ENCODE data around the gene TDRD6. TPM values are rescaled to one million over a fixed set of nuclear protein-coding genes. Genes with fewer than 3 reads are reported as not detected.

The TDRD6 gene
- total and polyA plus RNA-seq, 10 of the 15 experiments (the other 5 are each of a cell fraction or from before 2014, with no cell fraction given), result not detected

DNA sequence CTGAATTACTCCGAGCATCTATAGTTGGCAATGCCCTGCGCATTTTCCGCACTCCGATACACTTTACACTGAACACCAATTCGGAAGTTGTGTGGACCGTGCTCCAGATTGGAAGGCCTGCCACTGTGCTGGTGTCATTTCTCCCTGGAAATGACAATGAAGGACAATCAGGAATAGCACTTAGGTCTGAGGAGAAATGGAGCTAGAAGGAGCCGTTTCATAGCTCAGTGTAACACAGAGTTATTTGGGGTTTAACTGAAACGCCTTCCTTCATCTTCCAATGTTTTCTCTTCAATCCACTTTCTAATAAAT, 48.0 kb downstream of the TDRD6 start:
- Histone ChIP-seq H3K9ac (ENCODE audit: control insufficient read depth, insufficient read depth, low read length) (no peak overlapping the region), H3K4me2 (ENCODE audit: control insufficient read depth, insufficient read depth) (no peak overlapping the region), H2AFZ (ENCODE audit: control insufficient read depth, low read depth, low read length) (no peak overlapping the region), H3K36me3 (ENCODE audit: control insufficient read depth in 2 of 2, insufficient read depth in 2 of 2, low read length in 1 of 2) (no peaks in the 10 kb centered on the region), H3K27ac (ENCODE audit: control insufficient read depth, insufficient read depth) (no peak overlapping the region), H4K20me1 (ENCODE audit: control insufficient read depth, insufficient read depth) (no peaks in the 10 kb centered on the region), H3K79me2 (ENCODE audit: control insufficient read depth, insufficient read depth, low read length) (no peaks in the 10 kb centered on the region), H3K4me3 (no peak overlapping the region), H3K27me3 (replicated peaks in 1 of 2; ENCODE audit: control insufficient read depth in 2 of 2, insufficient read depth in 2 of 2, low read length in 1 of 2) (peaks cover 3 to 8% of the 10 kb centered on the region in 2 experiments), H3K9me3 (replicated peaks; ENCODE audit: control insufficient read depth, insufficient read depth, low read length) (no peaks in the 10 kb centered on the region), H3K4me1 (ENCODE audit: control insufficient read depth, insufficient read depth, low read length) (no peaks in the 10 kb centered on the region)
- ChIA-PET RAD21 (ENCODE audit: unreplicated experiment) (no interaction called here), SMC1A (ENCODE audit: uncharacterized antibody, unreplicated experiment) (no interaction called here), POLR2A (no interaction called here), CTCF (no interaction called here)
- intact Hi-C loops (cut with micrococcal nuclease; ENCODE audit: unreplicated experiment) (no loop called here), in situ Hi-C loops (cut with MboI) (no loop called here)
- no peak for TF ChIP-seq TBL1XR1 (IDR thresholded peaks at IDR 0.05; ENCODE audit: low read depth, low read length)
- no peak for TF ChIP-seq ASH2L (IDR thresholded peaks at IDR 0.05; ENCODE audit: borderline replicate concordance, low read depth)
- TF ChIP-seq EZH2 (IDR thresholded peaks at IDR 0.05; ENCODE audit: borderline replicate concordance, control insufficient read depth, low read depth, low read length), result 0 out of 2 replicates have a peak, but pooled peaks have one; percentile 46
- TF ChIP-seq POU2F2 (IDR thresholded peaks at IDR 0.05; ENCODE audit: borderline replicate concordance, low read depth, low read length), result no peak
- no peak for TF ChIP-seq FOS (IDR thresholded peaks at IDR 0.05; ENCODE audit: borderline replicate concordance, extremely low read depth, insufficient read length)
- TF ChIP-seq CBFB (IDR thresholded peaks at IDR 0.05; ENCODE audit: low read depth), result no peak
- TF ChIP-seq ZZZ3 (IDR thresholded peaks at IDR 0.05; ENCODE audit: control insufficient read depth, insufficient read length, low read depth), result no peak
- whole genome bisulfite sequencing (ENCODE audit: insufficient coverage, insufficient replicate concordance, low lambda C conversion rate, missing lambda C conversion rate), result 22% methylated on average over 8 of the region's 8 CpGs
- no peak for ATAC-seq
- no TSS peak for BruUV-seq (replicated peaks)
- no peak for DNase-seq (ENCODE audit: low read depth, low spot score)
- FAIRE-seq, result no peak

- Histone ChIP-seq H2AFZ (ENCODE audit: control insufficient read depth, low read depth, low read length) (no peak overlapping the region), H3K79me2 (ENCODE audit: control insufficient read depth, insufficient read depth, low read length) (no peaks in the 10 kb centered on the region), H3K9ac (ENCODE audit: control insufficient read depth, insufficient read depth, low read length) (no peak overlapping the region), H3K4me2 (ENCODE audit: control insufficient read depth, insufficient read depth) (no peak overlapping the region), H4K20me1 (ENCODE audit: control insufficient read depth, insufficient read depth) (no peaks in the 10 kb centered on the region), H3K36me3 (ENCODE audit: control insufficient read depth in 2 of 2, insufficient read depth in 2 of 2, low read length in 1 of 2) (no peaks in the 10 kb centered on the region), H3K4me1 (ENCODE audit: control insufficient read depth, insufficient read depth, low read length) (no peaks in the 10 kb centered on the region), H3K9me3 (replicated peaks; ENCODE audit: control insufficient read depth, insufficient read depth, low read length) (no peaks in the 10 kb centered on the region), H3K27ac (ENCODE audit: control insufficient read depth, insufficient read depth) (no peak overlapping the region), H3K4me3 (no peak overlapping the region), H3K27me3 (replicated peaks in 1 of 2; ENCODE audit: control insufficient read depth in 2 of 2, insufficient read depth in 2 of 2, low read length in 1 of 2) (peaks cover 3 to 8% of the 10 kb centered on the region in 2 experiments)
- DNase-seq (ENCODE audit: low read depth, low spot score), result no peak
- no TSS peak for BruUV-seq (replicated peaks)
- no peak for FAIRE-seq
- POLR2A ChIA-PET, result no interaction called here
- CTCF ChIA-PET, result no interaction called here
- RAD21 ChIA-PET (ENCODE audit: unreplicated experiment), result no interaction called here
- SMC1A ChIA-PET (ENCODE audit: uncharacterized antibody, unreplicated experiment), result interaction anchor here (0.8 kb wide), 1 partner anchor 23 kb away, joined by 3 read pairs; no protein-coding TSS in a partner anchor
- in situ Hi-C loops (cut with MboI), result no loop called here
- TF ChIP-seq, protein P1, sequence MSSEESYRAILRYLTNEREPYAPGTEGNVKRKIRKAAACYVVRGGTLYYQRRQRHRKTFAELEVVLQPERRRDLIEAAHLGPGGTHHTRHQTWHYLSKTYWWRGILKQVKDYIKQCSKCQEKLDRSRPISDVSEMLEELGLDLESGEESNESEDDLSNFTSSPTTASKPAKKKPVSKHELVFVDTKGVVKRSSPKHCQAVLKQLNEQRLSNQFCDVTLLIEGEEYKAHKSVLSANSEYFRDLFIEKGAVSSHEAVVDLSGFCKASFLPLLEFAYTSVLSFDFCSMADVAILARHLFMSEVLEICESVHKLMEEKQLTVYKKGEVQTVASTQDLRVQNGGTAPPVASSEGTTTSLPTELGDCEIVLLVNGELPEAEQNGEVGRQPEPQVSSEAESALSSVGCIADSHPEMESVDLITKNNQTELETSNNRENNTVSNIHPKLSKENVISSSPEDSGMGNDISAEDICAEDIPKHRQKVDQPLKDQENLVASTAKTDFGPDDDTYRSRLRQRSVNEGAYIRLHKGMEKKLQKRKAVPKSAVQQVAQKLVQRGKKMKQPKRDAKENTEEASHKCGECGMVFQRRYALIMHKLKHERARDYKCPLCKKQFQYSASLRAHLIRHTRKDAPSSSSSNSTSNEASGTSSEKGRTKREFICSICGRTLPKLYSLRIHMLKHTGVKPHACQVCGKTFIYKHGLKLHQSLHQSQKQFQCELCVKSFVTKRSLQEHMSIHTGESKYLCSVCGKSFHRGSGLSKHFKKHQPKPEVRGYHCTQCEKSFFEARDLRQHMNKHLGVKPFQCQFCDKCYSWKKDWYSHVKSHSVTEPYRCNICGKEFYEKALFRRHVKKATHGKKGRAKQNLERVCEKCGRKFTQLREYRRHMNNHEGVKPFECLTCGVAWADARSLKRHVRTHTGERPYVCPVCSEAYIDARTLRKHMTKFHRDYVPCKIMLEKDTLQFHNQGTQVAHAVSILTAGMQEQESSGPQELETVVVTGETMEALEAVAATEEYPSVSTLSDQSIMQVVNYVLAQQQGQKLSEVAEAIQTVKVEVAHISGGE (CRISPR knock-in tag; IDR thresholded peaks at IDR 0.05), result no peak
- TF ChIP-seq, protein P2, sequence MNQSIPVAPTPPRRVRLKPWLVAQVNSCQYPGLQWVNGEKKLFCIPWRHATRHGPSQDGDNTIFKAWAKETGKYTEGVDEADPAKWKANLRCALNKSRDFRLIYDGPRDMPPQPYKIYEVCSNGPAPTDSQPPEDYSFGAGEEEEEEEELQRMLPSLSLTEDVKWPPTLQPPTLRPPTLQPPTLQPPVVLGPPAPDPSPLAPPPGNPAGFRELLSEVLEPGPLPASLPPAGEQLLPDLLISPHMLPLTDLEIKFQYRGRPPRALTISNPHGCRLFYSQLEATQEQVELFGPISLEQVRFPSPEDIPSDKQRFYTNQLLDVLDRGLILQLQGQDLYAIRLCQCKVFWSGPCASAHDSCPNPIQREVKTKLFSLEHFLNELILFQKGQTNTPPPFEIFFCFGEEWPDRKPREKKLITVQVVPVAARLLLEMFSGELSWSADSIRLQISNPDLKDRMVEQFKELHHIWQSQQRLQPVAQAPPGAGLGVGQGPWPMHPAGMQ (IDR thresholded peaks at IDR 0.05; ENCODE audit: borderline replicate concordance), result no peak
- TF ChIP-seq IKZF1 (conservative IDR thresholded peaks at IDR 0.05), result no peak
- no peak for TF ChIP-seq POU2F2 (IDR thresholded peaks at IDR 0.05; ENCODE audit: borderline replicate concordance, low read depth, low read length)
- no peak for TF ChIP-seq ZNF24 (IDR thresholded peaks at IDR 0.05)
- TF ChIP-seq RUNX3 (IDR thresholded peaks at IDR 0.05; ENCODE audit: low read length), result no peak
- no peak for ATAC-seq
- intact Hi-C loops (cut with micrococcal nuclease; ENCODE audit: unreplicated experiment), result no loop called here
Measured at GRCh38 chr6:46736906-46737305, 49.2 kb downstream of the TDRD6 start.
